ENCODE results near the gene AFF2. TPM values are rescaled to one million over a fixed set of nuclear protein-coding genes. Genes with fewer than 3 reads are reported as not detected.

AFF2 gene
- total RNA-seq: under 0.01 TPM in 1 of 2 replicates, not detected in the other

GRCh38 chrX:148500423-148501385, at the start of gene AFF2:
TSS of gene AFF2 (plus strand) at chrX:148500617. CDS start at chrX:148501098, 481 bp downstream.

All from smooth muscle cell of trachea (primary cell).